H7 (cell line): ENCODE measurements around the gene KCNQ1. TPM values are rescaled to one million over a fixed set of nuclear protein-coding genes. Genes with fewer than 3 reads are reported as not detected.

Experiments
- DNase-seq: peaks from one replicate; pipeline ENCODE4 v3.0.0; 2012
- H3K27me3 ChIP-seq: 2 replicates; pipeline ENCODE4 v1.6.0; 2011; ENCODE audit warnings: mild to moderate bottlenecking, low read length; ENCODE audit not compliant: control insufficient read depth, insufficient read depth
- H3K36me3 ChIP-seq: replicated peaks from 2 replicates; pipeline ENCODE4 v1.5.1; 2011; ENCODE audit warnings: low read length; ENCODE audit not compliant: control insufficient read depth, insufficient read depth
- H3K4me3 ChIP-seq: 2 replicates; pipeline ENCODE4 v1.5.1; 2011; ENCODE audit warnings: low read depth, mild to moderate bottlenecking, control low read depth, low read length, moderate library complexity; ENCODE audit not compliant: insufficient read depth
- total RNA-seq: library from RNA; depleted of rRNA; stranded (reverse); fragments of >200 nt; shearing (Covaris generic); gene quantifications from 2 replicates; pipeline ENCODE4 v1.2.3, GENCODE V29; 2014

The KCNQ1 gene
- total RNA-seq, 1 experiment from 2014 or later, result 0.48 TPM

GRCh38 chr11:2878782-2879181 lies 434.0 kb downstream of the KCNQ1 start:
- no peak for DNase-seq
- Histone ChIP-seq H3K27me3 (peaks cover 22% of the 10 kb centered on the region), H3K36me3 (no peaks in the 10 kb centered on the region), H3K4me3 (no peak overlapping the region)

- Histone ChIP-seq H3K36me3 (no peaks in the 10 kb centered on the region), H3K27me3 (peaks cover 33% of the 10 kb centered on the region), H3K4me3 (no peak overlapping the region)
- DNase-seq, result no peak
These were observed 435.8 kb downstream of the KCNQ1 start for GRCh38 chr11:2880646-2881045.

DNA sequence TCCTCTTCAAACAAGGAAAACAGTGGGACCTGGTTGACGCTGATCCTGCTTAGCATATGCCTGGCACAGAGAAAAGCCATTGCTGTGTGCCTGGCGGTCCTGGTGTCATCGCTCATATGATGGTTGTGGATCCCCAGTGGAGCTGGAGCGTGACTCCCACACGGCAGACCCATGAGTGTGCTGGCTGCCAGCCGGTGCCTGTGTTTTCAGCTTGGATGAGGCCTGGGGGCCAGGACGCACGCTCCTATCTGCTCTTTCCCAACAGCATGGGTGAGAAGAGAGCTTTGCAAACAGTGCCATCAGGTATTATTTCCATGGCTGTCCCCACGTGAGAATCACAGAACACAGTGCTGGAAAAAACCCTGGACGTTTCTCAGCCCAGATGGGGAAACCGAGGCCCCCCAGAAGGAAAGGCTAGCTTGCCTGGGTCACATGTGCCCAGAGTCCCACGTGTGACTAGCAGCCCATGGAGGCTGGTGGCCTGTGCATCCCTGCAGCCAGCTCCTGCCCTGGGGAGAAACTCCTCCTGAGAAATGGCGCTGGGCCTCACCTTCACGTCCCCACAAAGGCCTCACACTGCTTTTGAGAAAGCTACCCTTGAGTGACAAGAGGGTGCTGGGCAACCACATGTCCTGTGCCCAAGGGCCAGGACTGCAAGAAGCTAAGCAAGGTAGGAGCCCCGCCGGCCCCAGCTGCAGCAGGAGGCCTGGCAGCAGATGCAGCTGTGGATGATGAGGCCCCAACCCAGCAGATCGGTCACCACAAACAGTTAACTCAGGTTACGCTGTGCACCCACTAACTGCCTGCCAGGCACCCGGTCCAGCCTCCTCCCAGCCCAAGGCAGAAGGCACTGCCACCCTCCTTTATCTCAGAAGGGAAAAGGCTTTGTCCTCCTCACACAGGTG lies 436.5 kb downstream of the KCNQ1 start:
- Histone ChIP-seq H3K36me3 (no peaks in the 10 kb centered on the region), H3K27me3 (peaks cover 34% of the 10 kb centered on the region), H3K4me3 (no peak overlapping the region)
- DNase-seq, result no peak

GRCh38 chr11:2881981-2882375 lies 437.2 kb downstream of the KCNQ1 start:
- H3K4me3 ChIP-seq, result no peak overlapping the region
- no peaks in the 10 kb centered on the region for H3K36me3 ChIP-seq
- DNase-seq, result no peak
- H3K27me3 ChIP-seq, result peaks cover 41% of the 10 kb centered on the region

GRCh38 chr11:2882396-2883110 lies 437.7 kb downstream of the KCNQ1 start:
- Histone ChIP-seq H3K4me3 (no peak overlapping the region), H3K36me3 (no peaks in the 10 kb centered on the region), H3K27me3 (peaks cover 46% of the 10 kb centered on the region)
- DNase-seq, result peak; percentile 78

DNA sequence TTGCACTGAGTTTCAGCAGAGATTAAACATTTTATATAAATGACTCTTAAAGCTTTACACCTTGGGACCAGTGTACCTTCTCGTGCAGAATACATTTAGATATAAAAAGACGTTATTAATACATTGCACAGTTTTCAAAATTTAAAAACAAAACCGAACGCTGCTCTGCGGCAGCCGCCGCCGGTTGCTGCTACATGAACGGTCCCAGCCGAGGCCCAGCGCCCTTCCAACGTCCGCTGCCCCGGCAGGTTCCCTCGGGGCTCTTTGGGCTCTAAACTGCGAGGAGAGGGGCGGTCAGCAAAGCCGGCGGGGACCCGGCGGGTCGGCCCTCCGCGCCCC lies 438.8 kb downstream of the KCNQ1 start:
- Histone ChIP-seq H3K27me3 (peaks cover 48% of the 10 kb centered on the region), H3K36me3 (no peaks in the 10 kb centered on the region), H3K4me3 (peak overlapping the region; percentile 53)
- DNase-seq, result peak; percentile 85

- peak overlapping the region; percentile 53 for H3K4me3 ChIP-seq
- peak; percentile 93 for DNase-seq
These were observed 439.4 kb downstream of the KCNQ1 start for GRCh38 chr11:2883979-2884815.

GRCh38 chr11:2885017-2885677 lies 440.3 kb downstream of the KCNQ1 start:
- H3K4me3 ChIP-seq, result peak overlapping the region; percentile 70
- peaks cover 46% of the 10 kb centered on the region for H3K27me3 ChIP-seq
- H3K36me3 ChIP-seq, result no peaks in the 10 kb centered on the region
- DNase-seq, result peak; percentile 94

More at GRCh38 chr11:2883979-2884815, 439.4 kb downstream of the KCNQ1 start:
- peaks cover 46% of the 10 kb centered on the region for H3K27me3 ChIP-seq
- no peaks in the 10 kb centered on the region for H3K36me3 ChIP-seq

GRCh38 chr11:2885678-2886081 lies 440.9 kb downstream of the KCNQ1 start, which contains the start of gene CDKN1C:
CDKN1C (minus strand) TSS chr11:2885775; CDS start chr11:2885456, 319 bp downstream.
- peaks cover 44% of the 10 kb centered on the region for H3K27me3 ChIP-seq
- H3K4me3 ChIP-seq, result peak within 1 kb of the TSS; percentile 70
- no peaks in the 10 kb centered on the region for H3K36me3 ChIP-seq
- DNase-seq, result peak; percentile 99

- Histone ChIP-seq H3K27me3 (peaks cover 42% of the 10 kb centered on the region), H3K36me3 (no peaks in the 10 kb centered on the region), H3K4me3 (peak overlapping the region; percentile 22)
- peak; percentile 84 for DNase-seq
These were observed 441.5 kb downstream of the KCNQ1 start for GRCh38 chr11:2886191-2886894.

DNA sequence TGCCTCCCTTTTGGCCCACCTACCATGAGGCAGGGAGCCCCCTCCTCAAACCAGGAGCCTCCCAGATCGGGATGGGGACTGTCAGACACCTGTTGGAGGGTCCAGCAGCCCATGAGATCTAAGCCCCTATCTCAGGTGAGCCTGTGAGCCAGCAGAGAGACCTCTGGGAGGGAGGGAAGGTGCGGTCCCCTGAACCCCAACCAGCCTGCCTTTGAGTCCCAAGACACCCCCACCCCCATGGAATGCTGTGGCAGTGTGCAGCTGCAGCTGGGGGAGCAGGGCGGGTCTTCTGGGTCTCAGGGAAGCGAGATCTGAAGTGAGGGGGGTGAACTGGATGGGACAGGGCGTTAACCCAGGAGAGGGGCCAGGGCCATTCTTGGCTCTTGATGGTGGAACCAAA lies 442.1 kb downstream of the KCNQ1 start:
- Histone ChIP-seq H3K36me3 (no peaks in the 10 kb centered on the region), H3K27me3 (peaks cover 40% of the 10 kb centered on the region), H3K4me3 (no peak overlapping the region)
- DNase-seq, result no peak

- no peak for DNase-seq
- no peaks in the 10 kb centered on the region for H3K36me3 ChIP-seq
- H3K27me3 ChIP-seq, result peaks cover 36% of the 10 kb centered on the region
- no peak overlapping the region for H3K4me3 ChIP-seq
These were observed 442.8 kb downstream of the KCNQ1 start for GRCh38 chr11:2887515-2888195.
